ENCODE data around the gene EMX2. TPM values are rescaled to one million over a fixed set of nuclear protein-coding genes. Genes with fewer than 3 reads are reported as not detected.
A peak's percentile ranks its signal among the peaks of the same experiment; 100 is the strongest.

The EMX2 gene
- total RNA-seq, 1 donor: 1.4 TPM

- peak overlapping the region; percentile 5 for H2AFZ ChIP-seq (ENCODE audit: low read length)
- H3K9me3 ChIP-seq (ENCODE audit: low read depth, low read length): no peaks in the 10 kb centered on the region
- TF ChIP-seq, protein P1, sequence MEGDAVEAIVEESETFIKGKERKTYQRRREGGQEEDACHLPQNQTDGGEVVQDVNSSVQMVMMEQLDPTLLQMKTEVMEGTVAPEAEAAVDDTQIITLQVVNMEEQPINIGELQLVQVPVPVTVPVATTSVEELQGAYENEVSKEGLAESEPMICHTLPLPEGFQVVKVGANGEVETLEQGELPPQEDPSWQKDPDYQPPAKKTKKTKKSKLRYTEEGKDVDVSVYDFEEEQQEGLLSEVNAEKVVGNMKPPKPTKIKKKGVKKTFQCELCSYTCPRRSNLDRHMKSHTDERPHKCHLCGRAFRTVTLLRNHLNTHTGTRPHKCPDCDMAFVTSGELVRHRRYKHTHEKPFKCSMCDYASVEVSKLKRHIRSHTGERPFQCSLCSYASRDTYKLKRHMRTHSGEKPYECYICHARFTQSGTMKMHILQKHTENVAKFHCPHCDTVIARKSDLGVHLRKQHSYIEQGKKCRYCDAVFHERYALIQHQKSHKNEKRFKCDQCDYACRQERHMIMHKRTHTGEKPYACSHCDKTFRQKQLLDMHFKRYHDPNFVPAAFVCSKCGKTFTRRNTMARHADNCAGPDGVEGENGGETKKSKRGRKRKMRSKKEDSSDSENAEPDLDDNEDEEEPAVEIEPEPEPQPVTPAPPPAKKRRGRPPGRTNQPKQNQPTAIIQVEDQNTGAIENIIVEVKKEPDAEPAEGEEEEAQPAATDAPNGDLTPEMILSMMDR (IDR thresholded peaks at IDR 0.05; ENCODE audit: extremely low read depth, low read depth, low read length): no peak
- peak; percentile 93 for DNase-seq (ENCODE audit: insufficient read length, low spot score, missing footprints)
- no peaks in the 10 kb centered on the region for H4K20me1 ChIP-seq (ENCODE audit: insufficient read depth, low read length)
- H3K36me3 ChIP-seq (ENCODE audit: insufficient read depth, low read length): no peaks in the 10 kb centered on the region
- peak overlapping the region; percentile 68 for H3K4me3 ChIP-seq (ENCODE audit: insufficient read depth, low read length)
- no peaks in the 10 kb centered on the region for H3K79me2 ChIP-seq (ENCODE audit: insufficient read depth, low read length)
- H3K27me3 ChIP-seq (ENCODE audit: insufficient read depth, low read length): peaks cover 77% of the 10 kb centered on the region
- no peak overlapping the region for H3K27ac ChIP-seq (ENCODE audit: low read depth, low read length)
- no peaks in the 10 kb centered on the region for H3K4me1 ChIP-seq (ENCODE audit: insufficient read depth, low read length)
- peak overlapping the region; percentile 59 for H3K4me2 ChIP-seq (ENCODE audit: insufficient read depth, low read length)
Observed at GRCh38 chr10:117544711-117545140, 2.2 kb downstream of the EMX2 start.

- Histone ChIP-seq H3K4me3 (ENCODE audit: insufficient read depth, low read length) (peak overlapping the region; percentile 68), H3K27me3 (ENCODE audit: insufficient read depth, low read length) (peaks cover 79% of the 10 kb centered on the region), H3K4me2 (ENCODE audit: insufficient read depth, low read length) (peak overlapping the region; percentile 59), H3K79me2 (ENCODE audit: insufficient read depth, low read length) (no peaks in the 10 kb centered on the region), H3K36me3 (ENCODE audit: insufficient read depth, low read length) (no peaks in the 10 kb centered on the region), H3K27ac (ENCODE audit: low read depth, low read length) (no peak overlapping the region), H3K9me3 (ENCODE audit: low read depth, low read length) (no peaks in the 10 kb centered on the region), H4K20me1 (ENCODE audit: insufficient read depth, low read length) (no peaks in the 10 kb centered on the region), H2AFZ (ENCODE audit: low read length) (peak overlapping the region; percentile 5), H3K4me1 (ENCODE audit: insufficient read depth, low read length) (no peaks in the 10 kb centered on the region)
- TF ChIP-seq, protein P1 (IDR thresholded peaks at IDR 0.05; ENCODE audit: extremely low read depth, low read depth, low read length): no peak
- DNase-seq (ENCODE audit: insufficient read length, low spot score, missing footprints): peak; percentile 91
Observed at GRCh38 chr10:117545141-117546019, 2.8 kb downstream of the EMX2 start.

- TF ChIP-seq, protein P1 (IDR thresholded peaks at IDR 0.05; ENCODE audit: extremely low read depth, low read depth, low read length): no peak
- Histone ChIP-seq H3K4me2 (ENCODE audit: insufficient read depth, low read length) (no peak overlapping the region), H2AFZ (ENCODE audit: low read length) (no peak overlapping the region), H3K27ac (ENCODE audit: low read depth, low read length) (no peak overlapping the region), H3K27me3 (ENCODE audit: insufficient read depth, low read length) (peaks cover 80% of the 10 kb centered on the region), H3K36me3 (ENCODE audit: insufficient read depth, low read length) (no peaks in the 10 kb centered on the region), H3K79me2 (ENCODE audit: insufficient read depth, low read length) (no peaks in the 10 kb centered on the region), H3K4me1 (ENCODE audit: insufficient read depth, low read length) (no peaks in the 10 kb centered on the region), H4K20me1 (ENCODE audit: insufficient read depth, low read length) (no peaks in the 10 kb centered on the region), H3K4me3 (ENCODE audit: insufficient read depth, low read length) (no peak overlapping the region), H3K9me3 (ENCODE audit: low read depth, low read length) (no peaks in the 10 kb centered on the region)
- DNase-seq (ENCODE audit: insufficient read length, low spot score, missing footprints): peak; percentile 78
Observed at GRCh38 chr10:117546020-117546580, 3.6 kb downstream of the EMX2 start.

- H3K4me1 ChIP-seq (ENCODE audit: insufficient read depth, low read length): no peaks in the 10 kb centered on the region
- H3K36me3 ChIP-seq (ENCODE audit: insufficient read depth, low read length): no peaks in the 10 kb centered on the region
- no peaks in the 10 kb centered on the region for H3K79me2 ChIP-seq (ENCODE audit: insufficient read depth, low read length)
- peaks cover 83% of the 10 kb centered on the region for H3K27me3 ChIP-seq (ENCODE audit: insufficient read depth, low read length)
- no peak overlapping the region for H3K4me2 ChIP-seq (ENCODE audit: insufficient read depth, low read length)
- no peak overlapping the region for H2AFZ ChIP-seq (ENCODE audit: low read length)
- H4K20me1 ChIP-seq (ENCODE audit: insufficient read depth, low read length): no peaks in the 10 kb centered on the region
- no peaks in the 10 kb centered on the region for H3K9me3 ChIP-seq (ENCODE audit: low read depth, low read length)
- no peak overlapping the region for H3K27ac ChIP-seq (ENCODE audit: low read depth, low read length)
- TF ChIP-seq, protein P1 (IDR thresholded peaks at IDR 0.05; ENCODE audit: extremely low read depth, low read depth, low read length): no peak
- no peak for DNase-seq (ENCODE audit: insufficient read length, low spot score, missing footprints)
- H3K4me3 ChIP-seq (ENCODE audit: insufficient read depth, low read length): no peak overlapping the region
Observed at GRCh38 chr10:117546581-117547015, 4.1 kb downstream of the EMX2 start.

Data from osteoblast (primary cell).